ENCODE measurements around the gene CDNF. TPM values are rescaled to one million over a fixed set of nuclear protein-coding genes. Genes with fewer than 3 reads are reported as not detected.

The CDNF gene
- total and polyA plus RNA-seq, 3 donors from 2014 or later = 10.0 to 46.7 (median 14.1) TPM

DNA sequence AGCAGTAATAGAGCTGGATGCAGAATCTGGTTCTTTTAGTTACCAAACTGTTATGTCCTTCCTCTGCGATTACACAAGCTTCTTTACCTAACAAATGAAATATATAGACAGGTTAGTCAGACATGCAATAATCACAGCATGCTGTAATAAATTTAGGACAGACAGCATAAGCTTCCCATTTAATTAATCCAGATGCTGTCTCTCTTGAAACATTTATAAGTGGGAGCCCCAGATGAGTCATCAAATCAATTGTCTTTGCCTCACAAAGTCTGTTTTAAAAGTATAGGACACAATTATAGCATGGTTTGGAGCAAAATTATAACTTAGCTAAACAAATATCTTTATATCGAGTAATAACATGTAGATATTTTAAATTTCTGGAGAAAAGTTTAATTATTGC, 1.6 kb downstream of the CDNF start:
- no peaks in the 10 kb centered on the region for H3K9me3 ChIP-seq
- no peaks in the 10 kb centered on the region for H3K36me3 ChIP-seq (ENCODE audit: low read depth, missing control alignments)
- no peak overlapping the region for H3K4me3 ChIP-seq
- intact Hi-C loops (cut with DNase I; ENCODE audit: low total_unique reads) = no loop called here
- DNase-seq = no peak
- peak overlapping the region; percentile 90 to 98 for H3K27ac ChIP-seq
- peaks cover 10% of the 10 kb centered on the region for H3K4me1 ChIP-seq
- TF ChIP-seq, protein P1, sequence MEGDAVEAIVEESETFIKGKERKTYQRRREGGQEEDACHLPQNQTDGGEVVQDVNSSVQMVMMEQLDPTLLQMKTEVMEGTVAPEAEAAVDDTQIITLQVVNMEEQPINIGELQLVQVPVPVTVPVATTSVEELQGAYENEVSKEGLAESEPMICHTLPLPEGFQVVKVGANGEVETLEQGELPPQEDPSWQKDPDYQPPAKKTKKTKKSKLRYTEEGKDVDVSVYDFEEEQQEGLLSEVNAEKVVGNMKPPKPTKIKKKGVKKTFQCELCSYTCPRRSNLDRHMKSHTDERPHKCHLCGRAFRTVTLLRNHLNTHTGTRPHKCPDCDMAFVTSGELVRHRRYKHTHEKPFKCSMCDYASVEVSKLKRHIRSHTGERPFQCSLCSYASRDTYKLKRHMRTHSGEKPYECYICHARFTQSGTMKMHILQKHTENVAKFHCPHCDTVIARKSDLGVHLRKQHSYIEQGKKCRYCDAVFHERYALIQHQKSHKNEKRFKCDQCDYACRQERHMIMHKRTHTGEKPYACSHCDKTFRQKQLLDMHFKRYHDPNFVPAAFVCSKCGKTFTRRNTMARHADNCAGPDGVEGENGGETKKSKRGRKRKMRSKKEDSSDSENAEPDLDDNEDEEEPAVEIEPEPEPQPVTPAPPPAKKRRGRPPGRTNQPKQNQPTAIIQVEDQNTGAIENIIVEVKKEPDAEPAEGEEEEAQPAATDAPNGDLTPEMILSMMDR (IDR thresholded peaks at IDR 0.05) = no peak
- no peak for TF ChIP-seq POLR2A (IDR thresholded peaks at IDR 0.05)
- 93 to 97% methylated on average over 2 of the region's 2 CpGs for WGBS, 2 donors
- no peaks in the 10 kb centered on the region for H3K27me3 ChIP-seq

DNA sequence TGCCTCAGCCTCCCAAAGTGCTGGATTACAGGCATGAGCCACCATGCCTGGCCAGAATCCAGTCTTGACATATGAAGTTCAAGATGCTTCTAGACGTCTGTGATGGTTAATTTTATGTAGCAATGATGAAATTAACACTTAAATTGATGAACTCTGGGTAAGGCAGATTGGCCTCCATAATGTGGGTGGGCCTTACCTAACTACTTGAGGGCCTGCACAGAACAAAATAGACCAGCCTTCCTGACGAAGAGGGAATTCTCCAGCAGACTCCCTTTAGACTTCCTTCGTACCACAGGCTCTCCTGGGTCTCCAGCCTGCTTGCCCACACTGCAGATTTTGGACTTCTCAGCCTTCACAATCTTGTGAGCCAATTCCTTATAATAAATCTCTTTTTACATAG, 4.7 kb downstream of the CDNF start:
- intact Hi-C loops (cut with DNase I; ENCODE audit: low total_unique reads) = no loop called here
- Histone ChIP-seq H3K27me3 (no peaks in the 10 kb centered on the region), H3K4me3 (no peak overlapping the region), H3K9me3 (no peaks in the 10 kb centered on the region), H3K36me3 (ENCODE audit: low read depth, missing control alignments) (no peaks in the 10 kb centered on the region), H3K4me1 (peaks cover 10% of the 10 kb centered on the region), H3K27ac (no peak overlapping the region)
- 74 to 84% methylated on average over 3 of the region's 3 CpGs for WGBS, 2 donors
- no peak for DNase-seq
- TF ChIP-seq, protein P1 (IDR thresholded peaks at IDR 0.05) = no peak
- TF ChIP-seq POLR2A (IDR thresholded peaks at IDR 0.05) = no peak

DNA sequence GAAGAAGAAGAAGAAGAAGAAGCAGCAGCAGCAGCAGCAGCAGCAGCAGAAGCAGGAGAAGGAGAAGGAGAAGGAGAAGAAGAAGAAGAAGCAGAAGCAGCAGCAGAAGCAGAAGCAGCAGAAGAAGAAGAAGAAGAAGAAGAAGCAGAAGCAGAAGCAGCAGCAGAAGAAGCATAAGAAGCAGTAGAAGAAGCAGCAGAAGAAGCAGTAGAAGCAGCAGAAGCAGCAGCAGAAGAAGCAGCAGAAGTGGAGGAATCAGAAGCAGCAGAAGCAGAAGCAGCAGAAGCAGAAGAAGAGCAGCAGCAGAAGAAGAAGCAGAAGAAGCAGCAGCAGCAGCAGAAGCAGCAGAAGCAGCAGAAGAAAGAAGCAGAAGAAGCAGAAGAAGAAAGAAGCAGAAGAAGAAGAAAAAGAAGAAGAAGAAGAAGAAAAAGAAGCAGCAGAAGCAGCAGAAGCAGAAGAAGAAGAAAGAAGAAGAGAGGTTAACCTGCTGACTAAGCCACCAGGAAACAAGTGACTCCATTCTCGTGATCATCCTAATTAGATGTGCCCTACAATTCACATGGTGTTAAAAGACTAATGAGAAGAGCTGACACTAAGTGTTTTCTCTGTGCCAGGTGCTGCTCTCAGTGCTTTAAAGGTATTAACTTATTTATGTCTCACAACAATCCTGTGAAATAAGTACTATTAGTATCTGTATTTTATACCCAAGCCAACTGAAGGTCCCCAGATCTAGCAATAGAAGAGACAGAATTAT, 11.6 kb downstream of the CDNF start:
- 56 to 71% methylated on average over 1 of the region's 1 CpG for WGBS, 2 donors
- no peaks in the 10 kb centered on the region for H3K27me3 ChIP-seq
- TF ChIP-seq, protein P1 (IDR thresholded peaks at IDR 0.05) = no peak
- no peak for TF ChIP-seq POLR2A (IDR thresholded peaks at IDR 0.05)
- H3K9me3 ChIP-seq = no peaks in the 10 kb centered on the region
- no peak overlapping the region for H3K4me3 ChIP-seq
- intact Hi-C loops (cut with DNase I; ENCODE audit: low total_unique reads) = no loop called here
- H3K27ac ChIP-seq = no peak overlapping the region
- H3K36me3 ChIP-seq (ENCODE audit: low read depth, missing control alignments) = no peaks in the 10 kb centered on the region
- no peak for DNase-seq
- H3K4me1 ChIP-seq = no peaks in the 10 kb centered on the region

DNA sequence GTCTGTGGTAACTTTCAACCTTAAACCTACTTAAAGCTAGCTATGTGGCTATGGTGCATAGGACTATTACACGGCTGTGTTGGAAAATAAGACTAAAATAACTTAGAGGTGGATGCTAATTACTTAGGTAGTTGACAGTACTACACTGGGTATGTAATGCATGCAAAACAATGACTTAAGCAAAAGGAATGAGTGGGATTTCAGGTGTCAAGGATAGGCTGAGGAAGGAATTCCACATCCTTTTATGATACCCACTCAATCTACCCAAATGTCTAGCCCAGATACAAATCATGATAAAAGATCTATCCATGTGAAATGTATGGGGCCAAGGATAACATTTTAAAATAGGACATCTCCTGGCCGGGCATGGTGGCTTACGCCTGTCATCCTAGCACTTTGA, 13.9 kb downstream of the CDNF start:
- Histone ChIP-seq H3K27me3 (no peaks in the 10 kb centered on the region), H3K36me3 (ENCODE audit: low read depth, missing control alignments) (no peaks in the 10 kb centered on the region), H3K4me3 (no peak overlapping the region), H3K4me1 (no peaks in the 10 kb centered on the region), H3K27ac (no peak overlapping the region), H3K9me3 (no peaks in the 10 kb centered on the region)
- DNase-seq = no peak
- no peak for TF ChIP-seq POLR2A (IDR thresholded peaks at IDR 0.05)
- TF ChIP-seq, protein P1 (IDR thresholded peaks at IDR 0.05) = no peak
- intact Hi-C loops (cut with DNase I; ENCODE audit: low total_unique reads) = no loop called here
- WGBS, 2 donors = 93 to 95% methylated on average over 3 of the region's 3 CpGs
